SK-N-MC (cell line): ENCODE results near the gene CCDC40.

Source experiments
- DNase-seq: peaks from one replicate; pipeline ENCODE4 v3.0.0-alpha.2; 2011; ENCODE audit warnings: low read depth, low spot score
- H3K27ac ChIP-seq: fragments of 200-600 bp; sonication (generic); 2 replicates; pipeline ENCODE4 v1.5.1; 2016; ENCODE audit warnings: mixed run types
- H3K36me3 ChIP-seq: fragments of 200-600 bp; sonication (generic); 2 replicates; pipeline ENCODE4 v1.6.1; 2017; ENCODE audit warnings: antibody characterized with exemption, low read length, mixed read lengths; ENCODE audit not compliant: insufficient read depth
- H3K4me3 ChIP-seq: fragments of 200-600 bp; sonication (generic); 2 replicates; pipeline ENCODE4 v1.5.1; 2016
- H3K9ac ChIP-seq: fragments of 200-600 bp; sonication (generic); 2 replicates; pipeline ENCODE4 v1.8.0; 2017; ENCODE audit warnings: mixed run types, mixed read lengths; ENCODE audit not compliant: insufficient read length
- H3K9me3 ChIP-seq: fragments of 200-600 bp; sonication (generic); 2 replicates; pipeline ENCODE4 v1.6.1; 2017; ENCODE audit warnings: low read depth, mild to moderate bottlenecking, antibody characterized with exemption, low read length, moderate library complexity, mixed read lengths
- EZH2 ChIP-seq: fragments of 200-600 bp; sonication (generic); IDR thresholded peaks from one replicate; pipeline ENCODE4 v1.6.1; 2017; ENCODE audit warnings: antibody characterized with exemption
- FOXP2 ChIP-seq: optimal IDR thresholded peaks from 2 replicates; pipeline ENCODE3; 2011; ENCODE audit warnings: mild to moderate bottlenecking, moderate library complexity; ENCODE audit not compliant: insufficient read depth; ENCODE audit errors: extremely low read length, control extremely low read depth
- POLR2AphosphoS5 ChIP-seq: IDR thresholded peaks from 2 replicates; pipeline ENCODE4 v1.6.1; 2012; ENCODE audit warnings: mild to moderate bottlenecking, low read depth, low read length, borderline replicate concordance

Gene CCDC40

DNA sequence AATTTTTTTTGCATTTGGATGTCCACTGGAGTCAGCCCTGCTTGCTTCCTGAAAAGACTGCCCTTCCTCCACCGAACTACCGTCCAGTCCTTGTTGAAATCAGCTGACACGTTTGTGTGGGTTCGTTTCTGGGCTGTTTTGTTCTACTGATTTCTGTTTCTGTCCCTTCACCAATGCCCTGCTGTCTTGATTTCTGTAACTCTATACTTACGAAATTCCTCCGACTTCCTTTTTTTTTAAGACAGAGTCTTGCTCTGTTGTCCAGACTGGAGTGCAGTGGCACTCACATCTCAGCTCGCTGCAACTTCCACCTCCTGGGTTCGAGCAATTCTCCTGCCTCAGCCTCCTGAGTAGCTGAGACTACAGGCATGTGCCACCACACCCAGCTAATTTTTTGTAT, 56.5 kb downstream of the CCDC40 start:
- H3K9ac ChIP-seq, result no peak overlapping the region
- TF ChIP-seq EZH2 (no peak), POLR2AphosphoS5 (no peak), FOXP2 (no peak)
- DNase-seq, result no peak
- H3K9me3 ChIP-seq, result no peaks in the 10 kb centered on the region
- no peak overlapping the region for H3K4me3 ChIP-seq
- no peaks in the 10 kb centered on the region for H3K36me3 ChIP-seq
- H3K27ac ChIP-seq, result no peak overlapping the region

GRCh38 chr17:80095038-80095843, 58.8 kb downstream of the CCDC40 start:
- Histone ChIP-seq H3K9ac (no peak overlapping the region), H3K27ac (no peak overlapping the region), H3K9me3 (no peaks in the 10 kb centered on the region), H3K36me3 (no peaks in the 10 kb centered on the region), H3K4me3 (no peak overlapping the region)
- no peak for DNase-seq
- TF ChIP-seq FOXP2 (no peak), POLR2AphosphoS5 (no peak), EZH2 (no peak)

DNA sequence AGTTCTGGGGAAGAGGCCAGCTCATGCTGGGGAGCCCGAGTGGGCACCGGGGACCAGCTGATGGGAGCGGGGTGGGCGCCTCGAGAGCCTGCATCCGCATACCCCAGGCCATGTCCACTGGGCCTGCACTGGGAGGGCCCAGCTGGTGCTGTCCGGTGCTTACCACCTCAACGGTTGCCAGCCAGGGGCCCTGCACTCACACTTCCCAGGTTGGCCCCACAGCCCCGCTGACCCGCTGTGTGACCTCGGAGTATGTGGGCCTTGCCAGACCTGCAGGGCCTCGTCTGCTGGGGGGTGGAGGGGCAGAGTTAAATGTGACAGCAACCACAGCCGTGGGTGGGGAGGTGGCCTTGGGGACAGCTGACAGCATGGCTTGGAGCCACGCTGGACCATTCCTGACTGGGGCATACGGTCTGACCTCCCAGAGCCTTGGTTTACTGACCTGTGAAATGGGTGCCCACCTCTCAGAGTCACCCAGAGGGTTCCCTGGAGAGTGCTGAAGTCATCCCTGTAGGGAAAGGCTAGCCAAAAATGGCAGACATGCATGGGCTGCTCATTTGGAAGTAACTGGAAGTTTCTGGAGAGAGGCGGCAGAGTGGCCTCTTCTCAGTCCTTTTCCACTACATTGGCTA, 59.5 kb downstream of the CCDC40 start:
- no peak overlapping the region for H3K4me3 ChIP-seq
- no peak for DNase-seq
- H3K9ac ChIP-seq, result no peak overlapping the region
- no peaks in the 10 kb centered on the region for H3K36me3 ChIP-seq
- H3K27ac ChIP-seq, result no peak overlapping the region
- no peaks in the 10 kb centered on the region for H3K9me3 ChIP-seq
- TF ChIP-seq FOXP2 (no peak), EZH2 (no peak), POLR2AphosphoS5 (no peak)

DNA sequence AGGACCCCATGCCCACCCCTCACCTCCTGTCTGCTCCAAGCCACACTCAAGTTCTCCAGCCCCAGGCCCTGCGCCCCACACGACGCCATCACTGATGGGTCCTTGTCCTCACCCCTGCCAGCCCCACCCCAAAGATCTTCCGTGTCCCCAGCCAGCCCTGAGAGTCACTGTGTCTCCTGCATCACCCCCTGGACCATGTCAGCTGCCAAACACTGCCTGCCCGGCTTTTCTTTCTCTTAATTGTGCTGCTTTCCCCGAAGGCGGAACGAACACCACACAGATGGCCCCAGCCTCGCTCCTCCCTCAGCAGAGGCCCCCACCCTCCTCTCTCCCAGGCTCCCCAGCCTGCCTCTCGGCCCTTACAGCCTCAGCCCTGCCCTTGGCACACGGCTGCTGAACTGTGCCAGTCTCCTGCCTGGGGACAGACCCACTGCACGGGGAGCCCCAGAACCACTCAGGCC, 60.1 kb downstream of the CCDC40 start:
- H3K36me3 ChIP-seq, result no peaks in the 10 kb centered on the region
- DNase-seq, result no peak
- no peaks in the 10 kb centered on the region for H3K9me3 ChIP-seq
- TF ChIP-seq FOXP2, result no peak
- TF ChIP-seq POLR2AphosphoS5, result no peak
- no peak for TF ChIP-seq EZH2
- no peak overlapping the region for H3K27ac ChIP-seq
- no peak overlapping the region for H3K4me3 ChIP-seq
- no peak overlapping the region for H3K9ac ChIP-seq

DNA sequence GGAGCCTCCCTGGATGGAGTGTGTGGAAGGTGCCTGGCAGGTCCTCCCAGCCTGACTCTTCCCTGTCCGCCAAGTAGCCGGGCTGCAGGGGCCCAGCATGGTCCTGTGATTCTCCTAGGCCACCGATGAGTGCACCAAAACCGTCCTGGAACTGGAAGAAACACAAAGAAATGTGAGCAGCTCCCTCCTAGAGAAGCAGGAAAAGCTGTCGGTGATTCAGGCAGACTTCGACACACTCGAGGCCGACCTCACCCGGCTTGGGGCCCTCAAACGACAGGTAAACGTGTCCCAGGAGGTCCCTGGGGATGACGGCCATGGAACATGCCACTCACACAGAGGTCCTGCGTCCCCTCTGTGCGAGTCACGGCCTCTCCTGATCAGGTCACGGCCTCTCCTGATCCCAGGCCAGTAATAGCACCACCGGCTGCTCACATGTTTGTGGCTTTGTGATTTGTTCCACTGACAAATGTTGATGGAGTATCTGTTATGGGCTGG, 60.7 kb downstream of the CCDC40 start:
- TF ChIP-seq POLR2AphosphoS5, result no peak
- Histone ChIP-seq H3K9ac (no peak overlapping the region), H3K27ac (no peak overlapping the region), H3K4me3 (no peak overlapping the region), H3K36me3 (no peaks in the 10 kb centered on the region), H3K9me3 (no peaks in the 10 kb centered on the region)
- DNase-seq, result no peak

- Histone ChIP-seq H3K27ac (no peak overlapping the region), H3K9ac (no peak overlapping the region), H3K9me3 (no peaks in the 10 kb centered on the region), H3K36me3 (no peaks in the 10 kb centered on the region), H3K4me3 (no peak overlapping the region)
- TF ChIP-seq POLR2AphosphoS5 (no peak), FOXP2 (no peak), EZH2 (no peak)
- no peak for DNase-seq
Observed at GRCh38 chr17:80097844-80098691, 61.6 kb downstream of the CCDC40 start.

DNA sequence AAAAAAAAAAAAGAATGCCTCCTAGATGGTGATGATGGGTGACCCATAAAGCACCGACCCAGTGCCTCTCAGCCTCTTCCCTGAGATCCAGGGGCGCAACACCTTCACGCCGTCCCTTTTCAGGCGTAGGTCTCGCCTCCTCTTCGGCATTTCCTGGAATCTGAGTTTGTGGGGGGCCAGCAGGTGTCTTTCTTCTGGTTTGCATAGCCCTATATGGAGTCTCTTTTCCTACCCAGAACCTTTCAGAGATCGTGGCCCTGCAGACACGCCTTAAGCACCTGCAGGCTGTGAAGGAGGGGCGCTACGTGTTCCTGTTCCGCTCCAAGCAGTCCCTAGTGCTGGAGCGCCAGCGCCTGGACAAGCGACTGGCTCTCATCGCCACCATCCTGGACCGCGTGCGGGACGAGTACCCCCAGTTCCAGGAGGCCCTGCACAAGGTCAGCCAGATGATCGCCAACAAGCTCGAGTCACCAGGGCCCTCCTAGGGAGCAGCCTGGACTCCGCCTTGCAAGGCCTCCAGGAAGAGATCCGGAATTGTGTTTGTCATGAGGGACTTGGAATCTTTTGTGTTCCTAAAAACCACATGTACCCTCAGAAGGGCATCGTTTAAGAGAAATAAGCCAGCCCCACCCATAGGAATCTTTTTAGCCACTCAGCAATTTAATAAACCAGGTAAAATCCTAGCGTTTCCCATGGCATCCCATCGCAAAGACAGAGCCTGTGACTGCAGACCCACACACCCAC, 63.0 kb downstream of the CCDC40 start:
- TF ChIP-seq FOXP2, result no peak
- TF ChIP-seq EZH2, result no peak
- TF ChIP-seq POLR2AphosphoS5, result no peak
- Histone ChIP-seq H3K36me3 (no peaks in the 10 kb centered on the region), H3K27ac (no peak overlapping the region), H3K9me3 (no peaks in the 10 kb centered on the region), H3K9ac (no peak overlapping the region), H3K4me3 (no peak overlapping the region)
- DNase-seq, result no peak

DNA sequence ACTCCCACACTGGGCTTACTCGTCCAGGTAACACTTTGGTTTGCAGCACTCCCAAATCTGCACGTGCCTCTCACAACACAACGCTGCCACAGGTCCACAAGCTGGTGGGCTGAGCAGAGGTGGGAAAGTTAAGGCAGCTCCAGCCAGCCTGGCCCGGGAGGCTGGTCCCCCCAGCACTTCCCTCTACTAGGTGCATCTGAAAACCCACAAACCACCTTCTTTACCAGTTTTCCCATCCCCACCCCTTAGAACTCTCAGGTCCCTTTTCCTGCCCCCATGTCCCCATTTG, 63.5 kb downstream of the CCDC40 start:
- H3K27ac ChIP-seq, result no peak overlapping the region

More for the DNA sequence above, 63.5 kb downstream of the CCDC40 start:
- no peak overlapping the region for H3K9ac ChIP-seq
- no peaks in the 10 kb centered on the region for H3K9me3 ChIP-seq
- H3K4me3 ChIP-seq, result no peak overlapping the region
- H3K36me3 ChIP-seq, result no peaks in the 10 kb centered on the region
- DNase-seq, result no peak
- TF ChIP-seq FOXP2 (no peak), POLR2AphosphoS5 (no peak), EZH2 (no peak)
